GM21381 (cell line): ENCODE data around the gene TADA3.

Source experiments
- ATAC-seq: cut with Tn5 transposase; IDR thresholded peaks from one replicate; pipeline ENCODE4 v1.9.1; 2021; ENCODE audit warnings: mild to moderate bottlenecking, moderate library complexity; ENCODE audit not compliant: unreplicated experiment

TADA3 gene, protein sequence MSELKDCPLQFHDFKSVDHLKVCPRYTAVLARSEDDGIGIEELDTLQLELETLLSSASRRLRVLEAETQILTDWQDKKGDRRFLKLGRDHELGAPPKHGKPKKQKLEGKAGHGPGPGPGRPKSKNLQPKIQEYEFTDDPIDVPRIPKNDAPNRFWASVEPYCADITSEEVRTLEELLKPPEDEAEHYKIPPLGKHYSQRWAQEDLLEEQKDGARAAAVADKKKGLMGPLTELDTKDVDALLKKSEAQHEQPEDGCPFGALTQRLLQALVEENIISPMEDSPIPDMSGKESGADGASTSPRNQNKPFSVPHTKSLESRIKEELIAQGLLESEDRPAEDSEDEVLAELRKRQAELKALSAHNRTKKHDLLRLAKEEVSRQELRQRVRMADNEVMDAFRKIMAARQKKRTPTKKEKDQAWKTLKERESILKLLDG

DNA sequence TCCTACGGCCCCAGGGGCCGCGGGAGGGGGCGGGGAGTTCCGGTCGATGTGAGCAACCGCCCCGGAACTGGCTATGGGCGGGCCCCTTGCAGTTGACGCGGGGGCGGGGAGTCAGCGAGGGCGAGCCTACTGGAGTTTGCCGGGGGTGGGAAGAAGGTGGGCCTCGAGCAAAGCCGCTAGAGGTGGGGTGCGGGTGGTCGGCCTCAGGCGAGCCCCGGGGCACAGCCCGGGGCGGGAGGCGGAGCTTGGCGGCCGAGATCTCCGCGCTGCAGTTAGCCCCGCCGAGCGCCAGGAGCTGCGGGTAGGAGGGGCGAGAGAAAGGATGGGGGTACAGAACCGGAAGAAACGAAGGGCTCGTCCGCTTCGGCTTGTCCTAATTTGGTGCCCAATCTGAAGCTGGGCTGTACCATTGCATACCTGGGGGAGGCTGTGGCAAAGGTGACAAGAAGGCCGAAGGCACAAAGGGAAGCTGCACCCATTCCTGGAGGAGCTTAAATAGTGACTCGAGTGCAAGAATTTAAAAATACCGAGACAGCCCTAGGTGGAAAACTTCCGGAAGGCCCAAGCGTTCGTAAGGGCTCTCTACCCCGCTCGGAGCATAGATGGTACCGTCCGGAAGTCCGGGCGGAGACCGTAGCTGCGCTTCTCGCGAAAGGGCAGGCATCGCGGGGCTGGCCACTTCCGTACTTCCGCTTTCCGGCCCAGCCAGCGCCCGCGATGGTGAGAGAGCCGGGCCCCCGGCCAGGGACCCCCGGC, at the start of gene TADA3, which contains the start of gene ARPC4:
TADA3 (minus strand) TSS at position 69 of the 756 bp plus-strand sequence. CDS start 1,007 bp downstream, outside the sequence.
ARPC4 (plus strand) TSS at position 678 of the 756 bp plus-strand sequence; CDS start at position 718, 40 bp downstream.
- ATAC-seq: peak; percentile 79

DNA sequence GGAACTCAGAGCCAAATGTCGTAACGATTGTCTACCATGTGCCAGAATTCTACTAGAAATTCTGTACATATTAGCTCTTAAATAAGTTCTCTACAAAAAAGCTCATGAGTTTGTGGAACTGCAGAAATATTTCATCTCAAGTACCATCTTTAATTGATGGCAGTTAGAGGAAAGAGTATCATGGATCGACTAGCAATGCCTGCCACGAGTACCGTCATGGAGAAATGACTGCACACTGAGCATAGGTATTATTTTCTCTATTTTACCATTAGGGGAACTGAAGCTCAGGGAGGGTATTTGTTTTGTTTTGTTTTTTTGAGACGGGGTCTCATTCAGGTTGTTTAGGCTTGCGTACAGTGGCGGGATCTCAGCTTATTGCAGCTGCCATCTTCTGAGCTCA, 48.7 kb upstream of the TADA3 start:
- ATAC-seq: no peak

DNA sequence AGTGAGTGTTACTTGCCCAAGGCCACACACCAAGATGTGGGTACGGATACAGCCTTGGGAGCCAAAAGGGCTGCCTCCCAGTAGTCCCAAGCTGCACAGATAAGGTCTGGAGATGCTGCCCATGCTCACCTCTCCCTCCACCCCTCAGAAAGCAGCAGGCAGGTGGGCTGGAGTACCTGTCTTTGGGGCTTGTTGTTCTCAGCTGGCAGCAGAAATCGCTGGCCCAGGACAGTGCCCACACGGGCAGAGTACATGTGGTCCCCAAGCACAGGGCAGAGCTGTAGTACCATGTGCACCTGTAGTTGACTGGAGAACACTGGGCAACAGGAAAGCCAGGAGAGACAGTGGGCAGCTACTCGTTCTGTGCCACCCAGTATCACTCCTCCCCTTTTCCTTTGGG, 46.6 kb upstream of the TADA3 start:
- no peak for ATAC-seq

DNA sequence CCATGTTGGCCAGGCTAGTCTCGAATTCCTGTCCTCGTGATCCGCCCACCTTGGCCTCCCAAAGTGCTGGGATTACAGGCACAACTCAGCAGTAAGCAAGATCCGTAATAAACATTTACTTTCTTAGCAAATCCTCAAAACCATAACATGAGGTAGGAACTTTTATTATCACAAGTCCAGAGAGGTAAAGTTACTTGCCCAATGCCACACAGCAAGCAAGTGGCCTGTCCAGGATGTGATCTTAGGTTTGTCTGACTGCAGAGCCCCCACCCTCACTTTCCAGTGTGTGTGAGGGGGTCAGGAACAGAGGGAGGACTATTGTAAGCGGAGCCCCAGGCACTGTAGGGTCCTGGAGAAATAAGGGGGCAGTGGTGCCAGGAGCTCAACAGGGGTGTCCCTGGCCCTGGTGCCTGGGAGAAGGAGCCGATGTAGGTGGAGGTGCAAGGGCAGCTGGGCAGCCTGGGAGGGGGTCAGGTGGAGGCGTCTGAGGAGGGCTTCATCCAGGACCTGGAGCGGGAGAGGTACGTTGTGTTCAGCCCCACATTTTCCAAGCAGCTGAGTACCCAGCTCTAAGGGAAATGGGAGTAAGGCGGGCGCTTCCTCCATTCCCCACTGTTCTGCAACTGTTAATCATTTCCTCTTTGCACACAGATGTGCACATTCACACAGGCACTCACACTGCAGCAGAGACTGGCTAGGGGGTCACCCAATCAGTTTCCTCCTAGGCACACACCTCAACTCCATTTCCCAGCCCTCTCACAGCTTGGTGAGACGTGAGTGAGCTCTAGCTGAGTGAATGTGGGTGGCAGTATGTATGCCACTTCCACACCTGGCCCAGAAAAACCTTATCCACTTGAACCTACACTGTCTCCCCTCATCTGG, 45.7 kb upstream of the TADA3 start:
- no peak for ATAC-seq

DNA sequence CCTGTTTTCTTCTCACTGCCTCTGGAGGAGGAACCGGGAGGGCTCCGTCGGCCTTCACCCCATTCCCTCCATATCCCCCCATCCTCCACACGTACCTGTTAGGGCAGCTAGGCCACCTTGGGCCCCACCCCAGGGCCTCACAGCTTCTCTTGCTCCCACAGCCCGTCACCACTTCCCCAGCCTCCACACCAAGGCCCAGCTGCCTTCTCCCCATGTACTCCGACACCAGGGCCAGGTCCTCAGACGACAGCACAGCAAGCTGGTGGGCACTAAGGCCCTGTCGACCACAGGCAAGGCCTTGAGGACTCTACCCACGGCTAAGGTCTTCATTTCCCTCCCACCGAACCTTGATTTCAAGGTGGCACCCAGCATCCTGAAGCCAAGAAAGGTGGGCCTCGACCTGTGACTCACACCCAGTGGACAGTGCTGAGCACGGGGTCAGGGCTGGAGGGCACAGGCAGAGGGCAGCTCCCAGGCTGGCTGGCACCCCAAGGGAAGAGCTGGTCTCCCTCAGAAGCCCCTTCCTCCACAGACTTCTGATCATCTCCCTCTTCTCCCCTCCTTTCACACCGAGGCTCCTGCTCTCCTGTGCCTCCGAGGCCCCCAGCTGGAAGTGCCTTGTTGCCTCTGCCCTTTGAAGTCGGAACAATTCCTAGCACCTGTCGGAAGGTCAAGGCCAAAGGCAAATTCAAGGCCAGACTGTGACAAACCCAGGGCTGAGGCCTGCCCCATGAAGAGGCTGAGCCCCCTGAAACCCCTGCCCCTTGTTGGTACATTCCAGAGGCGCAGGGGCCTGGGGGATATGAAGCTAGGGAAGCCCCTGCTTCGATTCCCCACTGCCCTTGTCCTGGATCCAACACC, 42.5 kb upstream of the TADA3 start:
- ATAC-seq: no peak

DNA sequence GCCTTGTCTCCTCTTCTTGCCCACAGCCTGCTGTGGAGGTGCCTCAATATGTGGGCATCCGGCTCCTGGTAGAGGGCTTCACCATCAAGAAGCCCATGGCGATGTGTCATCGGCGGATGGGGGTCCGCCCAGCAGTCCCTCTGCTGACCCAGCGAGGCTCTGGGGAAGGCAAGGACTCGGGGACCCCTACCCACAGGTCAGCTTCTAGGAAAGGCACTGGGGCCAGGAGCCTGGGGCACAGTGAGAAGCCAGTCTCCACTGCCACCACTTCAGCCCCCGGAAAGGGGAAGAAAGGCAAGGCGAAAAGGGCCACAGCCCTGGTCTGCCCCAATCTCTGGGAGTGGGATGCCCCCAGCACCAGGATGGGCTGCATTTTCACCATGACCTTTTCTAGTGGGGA, 40.8 kb upstream of the TADA3 start:
- no peak for ATAC-seq

DNA sequence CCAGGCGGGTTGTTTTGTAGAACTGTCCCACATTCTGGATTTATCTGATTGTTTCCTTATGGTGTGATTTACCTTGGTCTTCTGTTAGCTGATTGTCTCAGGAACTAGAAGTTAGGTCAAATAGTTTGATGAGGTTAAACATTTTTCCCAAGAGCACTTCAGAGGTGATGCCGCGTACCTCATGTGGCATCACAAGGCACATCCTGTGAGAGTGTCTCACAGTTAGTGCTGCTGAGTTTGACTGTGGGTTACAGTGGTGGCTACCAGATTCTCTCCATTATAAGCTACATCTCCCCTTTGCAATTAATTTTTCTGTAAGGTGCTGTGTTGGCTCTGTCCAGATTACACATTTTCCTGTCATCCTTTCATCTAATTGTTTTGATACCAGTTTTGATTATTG, 39.0 kb upstream of the TADA3 start:
- no peak for ATAC-seq

DNA sequence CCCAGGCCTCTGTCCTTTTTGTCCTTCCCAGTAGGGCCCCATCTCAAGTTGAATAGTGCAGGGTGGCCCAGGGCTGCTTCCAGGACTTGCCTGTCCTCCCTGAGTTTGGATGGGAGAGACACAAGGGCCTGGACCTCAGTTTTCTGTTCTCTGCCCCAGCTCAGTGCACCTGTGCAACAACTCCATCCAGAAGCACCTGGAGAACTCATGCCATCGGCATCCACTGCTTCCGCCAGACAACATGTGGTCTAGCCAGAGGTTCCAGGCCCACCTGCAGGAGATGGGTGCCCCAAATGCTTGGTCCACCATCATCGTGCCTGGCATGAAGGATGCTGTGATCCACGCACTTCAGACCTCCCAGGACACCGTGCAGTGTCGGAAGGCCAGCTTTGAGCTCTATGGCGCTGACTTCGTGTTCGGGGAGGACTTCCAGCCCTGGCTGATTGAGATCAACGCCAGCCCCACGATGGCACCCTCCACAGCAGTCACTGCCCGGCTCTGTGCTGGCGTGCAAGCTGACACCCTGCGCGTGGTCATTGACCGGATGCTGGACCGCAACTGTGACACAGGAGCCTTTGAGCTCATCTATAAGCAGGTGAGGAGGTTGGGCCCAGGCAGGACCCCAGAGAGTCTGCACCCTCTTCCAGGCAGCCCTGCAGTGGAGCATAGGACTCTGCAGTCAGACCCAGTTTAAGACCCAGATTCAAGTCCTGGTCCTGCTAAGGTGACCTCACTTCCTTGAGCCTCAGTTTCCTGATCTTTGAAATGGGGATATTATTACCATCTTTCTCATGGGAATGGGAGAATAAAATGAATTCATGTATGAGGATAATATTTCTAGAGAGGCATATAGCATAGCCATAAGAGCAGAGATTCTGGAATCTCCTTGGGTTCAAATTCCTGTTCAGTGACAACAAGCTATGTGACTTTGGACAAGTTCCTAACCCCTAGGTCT, 36.8 kb upstream of the TADA3 start:
- no peak for ATAC-seq

DNA sequence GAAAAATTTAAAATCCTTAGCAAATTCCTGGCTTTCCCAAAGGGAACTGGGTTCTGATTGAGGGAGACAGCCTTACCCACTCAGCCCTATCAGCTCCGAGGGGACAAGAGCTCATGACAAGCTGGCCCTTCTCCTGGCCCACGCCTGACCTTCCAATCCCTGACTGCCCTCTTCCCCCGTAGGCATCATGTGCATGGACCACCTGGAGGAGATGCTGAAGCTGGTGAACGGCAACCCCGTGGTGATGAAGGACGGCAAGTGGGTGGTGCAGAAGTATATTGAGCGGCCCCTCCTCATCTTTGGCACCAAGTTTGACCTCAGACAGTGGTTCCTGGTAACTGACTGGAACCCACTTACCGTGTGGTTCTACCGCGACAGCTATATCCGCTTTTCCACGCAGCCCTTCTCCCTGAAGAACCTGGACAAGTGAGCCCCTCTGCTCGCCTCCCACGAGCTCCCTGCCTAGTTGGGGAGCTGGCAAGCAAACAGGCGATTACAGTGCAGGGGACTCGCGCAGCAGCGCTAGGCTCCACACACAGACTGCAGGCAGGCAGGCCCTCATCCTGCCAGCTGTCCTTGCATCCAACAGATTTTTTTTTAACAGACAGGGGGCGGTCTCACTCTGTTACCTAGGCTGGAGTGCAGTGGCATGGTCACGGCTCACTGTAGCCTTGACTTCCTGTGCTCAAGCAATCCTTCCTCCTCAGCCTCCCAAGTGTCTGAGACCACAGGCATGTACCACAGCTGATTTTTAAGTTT, 34.7 kb upstream of the TADA3 start:
- no peak for ATAC-seq

DNA sequence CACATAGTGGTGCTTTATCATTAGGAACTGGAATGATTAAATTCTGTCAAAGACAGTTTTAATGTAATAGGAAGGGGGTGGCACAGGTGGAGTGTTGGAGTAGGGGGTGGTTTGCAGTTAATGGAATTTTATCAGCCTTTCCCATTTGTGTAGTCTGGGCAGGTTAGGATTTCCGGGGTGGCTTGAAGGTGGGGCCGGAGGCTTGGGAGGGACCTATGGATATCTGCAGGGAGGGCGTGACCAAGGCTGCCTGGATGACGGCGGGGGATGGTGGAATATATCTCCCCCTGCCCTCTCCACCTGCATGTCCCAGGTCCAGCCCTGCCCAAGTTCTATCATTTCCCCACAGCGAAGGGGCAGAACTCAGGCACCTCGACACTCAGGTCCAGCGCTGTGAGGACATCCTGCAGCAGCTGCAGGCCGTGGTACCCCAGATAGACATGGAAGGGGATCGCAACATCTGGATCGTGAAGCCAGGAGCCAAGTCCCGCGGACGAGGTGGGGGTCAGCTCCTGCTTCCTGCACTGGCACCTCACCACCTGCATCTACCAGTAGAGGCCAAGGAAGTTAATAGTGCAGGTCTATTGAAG, 33.3 kb upstream of the TADA3 start:
- no peak for ATAC-seq

DNA sequence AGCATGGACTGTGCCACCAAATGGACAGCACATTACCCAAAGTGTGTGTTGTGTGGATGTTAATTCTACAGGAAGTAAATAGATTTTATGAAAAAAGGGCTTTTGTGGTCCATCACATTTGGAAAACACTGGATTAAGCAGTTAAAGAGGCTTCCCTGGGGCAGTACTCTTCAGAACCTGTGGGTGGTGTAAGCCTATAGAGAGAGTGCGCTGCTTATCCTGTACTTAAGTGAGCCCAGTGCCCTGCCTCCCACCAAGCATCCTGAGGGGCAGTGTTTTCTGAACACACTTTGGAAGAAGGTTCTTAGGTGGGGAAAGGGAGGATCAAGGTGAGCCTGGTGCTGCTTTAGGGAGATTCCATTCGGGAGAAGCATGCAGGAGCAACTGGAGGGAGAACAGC, 28.7 kb upstream of the TADA3 start:
- ATAC-seq: no peak

DNA sequence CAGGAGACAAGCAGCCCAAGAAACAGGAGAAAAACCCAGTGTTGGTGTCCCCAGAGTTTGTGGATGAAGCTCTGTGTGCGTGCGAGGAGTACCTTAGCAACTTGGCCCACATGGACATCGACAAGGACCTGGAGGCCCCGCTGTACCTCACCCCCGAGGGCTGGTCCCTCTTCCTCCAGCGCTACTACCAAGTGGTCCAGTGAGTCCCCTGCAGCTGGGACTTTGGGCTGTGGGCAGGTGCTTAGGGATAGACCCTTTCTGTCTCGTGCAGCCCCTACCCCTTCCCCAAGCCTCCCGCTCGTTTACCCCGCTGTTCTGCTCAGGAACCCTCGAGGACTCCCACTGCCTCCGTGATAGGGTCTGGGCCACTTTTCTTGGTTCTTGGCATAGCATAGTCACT, 28.3 kb upstream of the TADA3 start:
- no peak for ATAC-seq

DNA sequence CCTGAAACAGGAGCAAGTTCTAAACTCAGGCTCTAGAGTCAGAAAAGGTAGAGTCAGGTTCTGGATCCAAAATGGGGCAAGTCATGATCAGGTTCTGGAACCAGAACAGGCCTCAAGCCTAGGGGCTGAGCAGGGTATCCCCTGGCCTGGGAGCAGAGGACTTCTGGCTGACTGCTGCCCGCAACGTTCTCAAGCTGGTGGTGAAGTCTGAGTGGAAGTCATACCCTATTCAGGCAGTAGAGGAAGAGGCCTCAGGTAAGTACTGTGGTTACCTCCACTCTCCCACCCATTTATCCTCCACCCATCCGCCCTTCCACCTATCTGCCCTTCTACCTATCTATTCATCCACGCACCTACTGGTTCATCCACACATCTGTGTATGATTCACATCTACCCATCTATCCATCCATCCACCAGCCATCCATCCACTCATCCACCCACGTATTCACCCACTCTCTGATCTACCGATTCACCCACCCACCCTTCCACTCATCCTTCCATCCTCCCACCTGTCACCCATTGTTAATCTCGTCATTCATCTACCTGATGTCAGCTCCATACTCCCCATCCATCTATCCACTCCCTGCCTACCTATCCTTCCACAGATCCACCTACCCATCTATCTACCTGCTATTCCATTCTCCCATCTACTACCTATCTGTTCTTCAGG, 26.5 kb upstream of the TADA3 start:
- ATAC-seq: no peak

DNA sequence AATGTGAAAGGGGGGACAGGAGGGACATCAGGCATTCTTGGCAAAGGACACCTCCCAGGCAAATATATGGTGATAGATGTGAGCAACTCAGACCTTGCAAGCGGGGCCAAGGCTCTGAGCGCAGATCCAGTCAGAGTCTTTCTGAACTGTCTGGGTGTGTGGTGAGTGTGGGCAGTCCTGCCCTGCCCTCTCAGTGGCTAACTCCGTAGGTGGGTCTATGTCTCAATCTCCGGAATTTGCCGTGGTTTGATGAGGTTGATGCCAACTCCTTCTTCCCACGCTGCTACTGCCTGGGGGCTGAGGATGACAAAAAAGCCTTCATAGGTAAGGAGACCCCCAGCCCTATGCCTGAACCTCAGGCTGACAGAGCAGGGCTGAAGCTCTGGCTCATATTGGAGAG, 25.2 kb upstream of the TADA3 start:
- ATAC-seq: no peak

DNA sequence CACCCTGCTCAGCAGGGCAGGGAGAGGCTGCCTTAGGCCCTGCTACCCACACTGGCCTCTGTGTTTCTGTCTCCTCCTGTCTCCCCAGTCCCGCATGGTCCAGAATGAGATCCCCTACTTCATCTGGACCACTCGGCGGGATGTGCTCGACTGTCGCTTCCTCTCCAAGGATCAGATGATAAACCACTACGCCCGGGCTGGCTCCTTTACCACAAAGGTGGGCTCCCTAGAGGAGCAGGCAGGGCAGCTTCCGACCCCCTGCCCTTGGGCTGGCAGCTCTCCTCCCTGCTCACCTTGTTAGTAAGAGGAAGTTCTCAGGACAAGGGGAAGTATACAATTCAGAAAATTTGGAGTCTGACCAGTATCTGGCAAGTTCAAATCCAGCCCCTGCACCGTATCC, 23.7 kb upstream of the TADA3 start:
- ATAC-seq: no peak

DNA sequence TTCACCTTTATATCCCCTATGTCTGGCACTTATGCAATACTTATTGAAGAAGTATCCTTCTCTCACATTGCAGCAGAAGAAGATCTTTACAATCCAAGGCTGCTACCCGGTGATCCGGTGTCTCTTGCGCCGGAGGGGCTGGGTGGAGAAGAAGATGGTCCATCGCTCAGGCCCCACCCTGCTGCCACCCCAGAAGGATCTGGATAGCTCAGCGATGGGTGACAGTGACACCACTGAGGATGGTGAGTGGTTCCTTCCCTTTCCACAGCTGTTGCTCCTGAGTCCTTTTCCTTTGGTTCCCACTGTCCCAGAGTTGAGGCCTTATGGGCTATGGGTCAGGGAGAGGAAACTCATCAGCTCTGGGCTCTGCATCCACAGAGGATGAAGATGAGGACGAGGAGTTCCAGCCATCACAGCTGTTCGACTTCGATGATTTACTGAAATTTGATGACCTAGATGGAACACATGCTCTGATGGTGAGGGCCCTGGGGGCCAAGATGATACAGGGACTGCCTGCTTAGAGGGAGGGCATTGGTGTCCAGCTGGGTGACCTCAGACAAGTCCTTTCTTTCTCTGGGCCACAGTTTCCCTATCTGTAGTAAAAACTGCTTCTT, 20.7 kb upstream of the TADA3 start:
- no peak for ATAC-seq

DNA sequence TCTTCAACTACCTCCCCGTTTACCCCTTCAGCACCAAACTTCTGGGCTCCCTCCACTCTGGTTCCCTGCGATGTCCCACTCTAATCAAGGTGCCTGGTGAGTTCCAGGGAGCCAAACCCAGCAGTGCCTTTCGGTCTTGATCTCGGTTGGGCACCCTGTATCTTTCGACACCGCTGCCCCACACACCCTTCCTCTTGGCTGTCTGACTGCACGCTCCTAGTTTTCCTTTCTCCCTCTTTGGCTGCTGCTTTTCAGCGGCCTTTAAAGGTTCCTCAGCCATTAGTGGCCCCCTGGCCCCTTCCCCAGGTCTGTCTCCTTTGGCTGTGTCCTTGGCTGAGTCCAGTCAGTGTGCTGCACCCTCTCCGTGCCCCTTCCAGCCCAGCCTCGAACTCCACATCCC, 18.6 kb upstream of the TADA3 start:
- ATAC-seq: no peak
